ENCODE results near the gene TAS2R20. TPM values are rescaled to one million over a fixed set of nuclear protein-coding genes. Genes with fewer than 3 reads are reported as not detected.

The TAS2R20 gene
- total RNA-seq, 1 donor from 2014 or later: 5.0 TPM

- no peaks in the 10 kb centered on the region for H3K4me1 Mint-ChIP-seq
- TF ChIP-seq CTCF (IDR thresholded peaks at IDR 0.05; ENCODE audit: unreplicated experiment): no peak
- no peak overlapping the region for H3K27ac Mint-ChIP-seq
- no peak overlapping the region for H3K4me3 Mint-ChIP-seq
- peaks cover 43% of the 10 kb centered on the region for H3K36me3 Mint-ChIP-seq
- H3K9me3 Mint-ChIP-seq: peaks cover 39% of the 10 kb centered on the region
- no peaks in the 10 kb centered on the region for H3K27me3 Mint-ChIP-seq (ENCODE audit: low read depth)
- DNase-seq (ENCODE audit: low spot score in 2 of 2, unreplicated experiment in 2 of 2): no peak
These were observed 38.3 kb downstream of the TAS2R20 start for GRCh38 chr12:10959804-10960203.

GRCh38 chr12:10957741-10958140 lies 40.4 kb downstream of the TAS2R20 start:
- peaks cover 52% of the 10 kb centered on the region for H3K9me3 Mint-ChIP-seq
- H3K27me3 Mint-ChIP-seq (ENCODE audit: low read depth): no peaks in the 10 kb centered on the region
- H3K4me1 Mint-ChIP-seq: no peaks in the 10 kb centered on the region
- TF ChIP-seq CTCF (IDR thresholded peaks at IDR 0.05; ENCODE audit: unreplicated experiment): no peak
- no peak overlapping the region for H3K27ac Mint-ChIP-seq
- no peak for DNase-seq (ENCODE audit: low spot score in 2 of 2, unreplicated experiment in 2 of 2)
- no peak overlapping the region for H3K4me3 Mint-ChIP-seq
- peaks cover 60% of the 10 kb centered on the region for H3K36me3 Mint-ChIP-seq

GRCh38 chr12:10956085-10956484 lies 42.0 kb downstream of the TAS2R20 start:
- Mint-ChIP-seq H3K4me1 (no peaks in the 10 kb centered on the region), H3K36me3 (peaks cover 59% of the 10 kb centered on the region)

GRCh38 chr12:10952645-10953044 lies 45.5 kb downstream of the TAS2R20 start:
- peaks cover 71% of the 10 kb centered on the region for H3K36me3 Mint-ChIP-seq
- H3K9me3 Mint-ChIP-seq: peaks cover 73% of the 10 kb centered on the region
- no peaks in the 10 kb centered on the region for H3K4me1 Mint-ChIP-seq
- TF ChIP-seq CTCF (IDR thresholded peaks at IDR 0.05; ENCODE audit: unreplicated experiment): no peak
- H3K27me3 Mint-ChIP-seq (ENCODE audit: low read depth): no peaks in the 10 kb centered on the region
- no peak overlapping the region for H3K4me3 Mint-ChIP-seq
- H3K27ac Mint-ChIP-seq: no peak overlapping the region
- no peak for DNase-seq (ENCODE audit: low spot score in 2 of 2, unreplicated experiment in 2 of 2)

More at GRCh38 chr12:10956085-10956484, 42.0 kb downstream of the TAS2R20 start:
- Mint-ChIP-seq H3K9me3 (peaks cover 54% of the 10 kb centered on the region), H3K27me3 (ENCODE audit: low read depth) (no peaks in the 10 kb centered on the region), H3K4me3 (no peak overlapping the region), H3K27ac (no peak overlapping the region)
- DNase-seq (ENCODE audit: low spot score in 2 of 2, unreplicated experiment in 2 of 2): no peak
- TF ChIP-seq CTCF (IDR thresholded peaks at IDR 0.05; ENCODE audit: unreplicated experiment): no peak

Other genes starting within 250 kb of the TAS2R20 start
- gene TAS2R7, start 195.7 kb downstream of the TAS2R20 start, total RNA-seq: 0.20 to 0.40 TPM (median 0.20 TPM) in 3 replicates
- 0.18 to 0.42 TPM (median 0.29 TPM) in 3 replicates for gene TAS2R8, start 191.0 kb downstream of the TAS2R20 start, total RNA-seq
- gene TAS2R9, start 188.1 kb downstream of the TAS2R20 start, total RNA-seq: 0.50 to 0.64 TPM (median 0.56 TPM) in 3 replicates
- gene TAS2R10, start 171.9 kb downstream of the TAS2R20 start, total RNA-seq: 2.5 to 3.2 TPM (median 2.7 TPM) in 3 replicates
- 5.4 to 7.2 TPM (median 5.4 TPM) in 3 replicates for gene PRR4, start 148.8 kb downstream of the TAS2R20 start, total RNA-seq
- gene PRH1, start 114.0 kb downstream of the TAS2R20 start, total RNA-seq: 30.3 to 44.9 TPM (median 32.6 TPM) in 3 replicates
- 3.1 to 3.8 TPM (median 3.5 TPM) in 3 replicates for gene TAS2R13, start 88.7 kb downstream of the TAS2R20 start, total RNA-seq
- not detected in 3 replicates for gene PRH2, start 69.1 kb downstream of the TAS2R20 start, total RNA-seq
- gene TAS2R14, start 59.0 kb downstream of the TAS2R20 start, total RNA-seq: 4.5 to 6.7 TPM (median 5.4 TPM) in 3 replicates
- 3.3 to 3.4 TPM (median 3.3 TPM) in 3 replicates for gene TAS2R50, start 11.4 kb downstream of the TAS2R20 start, total RNA-seq
- gene TAS2R19, start 24.3 kb upstream of the TAS2R20 start, total RNA-seq: 8.0 to 9.5 TPM (median 8.5 TPM) in 3 replicates
- 9.3 to 9.7 TPM (median 9.5 TPM) in 3 replicates for gene TAS2R31, start 33.1 kb upstream of the TAS2R20 start, total RNA-seq
- gene TAS2R46, start 64.0 kb upstream of the TAS2R20 start, total RNA-seq: 3.8 to 3.9 TPM (median 3.9 TPM) in 3 replicates
- 1.9 to 2.9 TPM (median 2.2 TPM) in 3 replicates for gene TAS2R43, start 94.0 kb upstream of the TAS2R20 start, total RNA-seq
- 5.4 to 7.2 TPM (median 6.2 TPM) in 3 replicates for gene TAS2R30, start 136.3 kb upstream of the TAS2R20 start, total RNA-seq
- gene SMIM10L1, start 172.9 kb upstream of the TAS2R20 start, total RNA-seq: 11.8 to 12.6 TPM (median 12.3 TPM) in 3 replicates
- not detected in 3 replicates for gene TAS2R42, start 188.6 kb upstream of the TAS2R20 start, total RNA-seq

Data from mesothelial cell of epicardium (in vitro differentiated cells).